ENCODE data around the gene MEIS3. TPM values are rescaled to one million over a fixed set of nuclear protein-coding genes. Genes with fewer than 3 reads are reported as not detected.

The MEIS3 gene
- 0.37 TPM in 1 of 2 replicates, not detected in the other for total RNA-seq

DNA sequence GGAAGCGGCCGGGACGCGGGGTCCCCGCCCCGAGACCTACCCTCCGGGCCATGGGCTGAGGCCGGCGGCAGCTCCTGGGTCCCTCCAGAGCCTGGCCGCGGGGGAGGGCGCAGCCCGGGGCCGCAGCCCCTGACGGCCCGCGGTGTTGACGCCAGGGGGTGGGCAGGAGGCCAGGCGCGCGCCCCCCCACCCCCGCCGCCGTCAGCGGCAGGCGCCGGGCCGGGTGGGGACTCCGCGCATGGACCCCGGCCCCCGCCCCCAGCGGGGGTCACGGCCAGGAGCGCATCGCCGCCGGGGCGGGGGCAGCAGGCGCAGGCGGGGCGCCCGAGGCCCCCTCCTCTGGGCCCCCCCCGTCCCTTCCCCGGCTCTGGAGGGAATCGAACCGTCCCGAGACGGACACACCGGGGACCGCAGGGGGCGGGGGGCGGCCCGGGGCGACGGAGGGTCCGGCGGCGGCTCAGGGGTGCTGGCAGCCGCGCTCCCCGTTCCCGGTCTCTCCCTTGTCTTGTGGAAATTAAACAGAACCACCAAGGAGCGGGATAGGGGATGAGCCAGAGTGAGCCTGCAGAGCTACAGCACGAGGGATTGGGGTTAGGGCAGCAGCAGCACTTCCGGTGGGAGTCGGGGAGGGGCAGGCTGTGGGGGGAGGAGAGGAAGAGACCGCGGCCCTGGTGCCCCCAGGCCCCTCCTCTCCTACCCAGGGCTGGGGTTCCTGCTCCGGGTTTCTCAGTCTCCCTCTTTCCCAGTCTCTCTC lies at the start of gene MEIS3:
MEIS3 (minus strand) TSS at position 498 of the 754 bp plus-strand sequence; CDS start at position 52, 446 bp downstream.
- DNase-seq = no peak

DNA sequence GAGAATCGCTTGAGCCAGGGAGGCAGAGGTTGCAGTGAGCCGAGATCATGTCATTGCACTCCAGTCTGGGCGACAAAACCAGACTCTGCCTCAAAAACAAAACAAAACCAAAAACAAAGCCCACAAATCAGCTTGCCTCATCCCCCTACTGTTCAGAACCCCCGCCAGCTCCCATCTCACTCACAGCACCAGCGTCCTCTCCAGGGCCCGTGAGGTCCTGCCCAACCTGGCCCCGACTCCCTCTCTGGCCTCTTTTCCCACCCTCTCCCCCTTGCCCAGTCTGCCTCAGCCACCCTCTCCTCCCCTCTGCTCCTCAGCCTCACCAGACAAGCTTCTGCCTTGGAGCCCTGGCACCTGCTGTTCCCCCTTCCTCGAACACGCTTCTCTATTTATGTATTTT lies 48.6 kb upstream of the MEIS3 start:
- DNase-seq = no peak

DNA sequence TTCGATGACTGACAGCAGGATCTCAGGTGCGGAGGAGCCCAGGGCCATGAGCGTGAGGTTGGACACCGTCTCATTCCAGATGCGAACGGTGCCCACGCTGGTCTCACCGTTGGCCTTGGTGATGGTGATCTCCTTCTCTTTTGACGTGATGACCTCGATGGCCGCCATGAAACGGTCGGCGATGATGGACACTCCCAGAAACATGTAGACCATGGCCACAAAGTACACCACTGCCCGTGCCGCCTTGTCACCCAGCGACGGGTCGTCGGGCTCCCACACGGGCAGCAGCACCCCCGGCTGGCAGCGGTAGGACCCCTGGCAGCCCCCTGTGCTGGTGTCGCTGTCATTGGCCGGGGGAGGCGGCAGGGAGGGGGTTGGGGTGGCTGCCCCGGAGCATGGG lies 46.6 kb upstream of the MEIS3 start:
- DNase-seq = no peak

DNA sequence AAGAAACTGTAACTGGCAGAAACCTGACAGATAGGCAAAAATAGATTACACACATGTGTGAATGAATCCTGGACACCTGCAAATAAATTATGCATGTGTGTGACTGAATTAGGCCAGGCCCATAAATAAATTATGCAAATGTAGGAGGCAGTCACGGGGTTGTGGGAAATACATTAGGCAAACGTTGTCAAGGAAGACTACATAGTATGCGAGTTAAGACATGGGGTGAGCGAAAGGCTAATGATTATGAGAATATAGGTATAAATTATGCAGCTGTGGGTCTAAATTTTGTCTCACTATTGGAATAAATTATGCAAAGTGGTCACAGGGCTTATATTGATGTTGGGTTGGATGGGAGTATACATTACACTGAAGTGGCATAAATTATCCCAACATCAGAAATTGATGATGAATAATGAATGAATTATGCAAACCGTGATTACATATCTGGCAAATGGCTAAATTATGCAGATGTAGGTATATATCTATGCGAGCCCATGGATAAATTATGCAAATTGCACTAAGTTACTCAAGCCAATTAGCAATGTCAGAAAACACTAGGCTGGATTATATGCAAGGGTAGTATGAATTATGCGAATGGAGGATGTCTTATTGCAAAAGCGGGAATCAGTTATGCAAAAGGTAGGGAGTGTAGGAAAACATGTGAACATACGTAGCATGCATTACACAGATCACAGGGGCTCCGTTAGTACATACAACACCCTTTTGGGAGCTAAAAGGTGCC lies 45.5 kb upstream of the MEIS3 start:
- no peak for DNase-seq

DNA sequence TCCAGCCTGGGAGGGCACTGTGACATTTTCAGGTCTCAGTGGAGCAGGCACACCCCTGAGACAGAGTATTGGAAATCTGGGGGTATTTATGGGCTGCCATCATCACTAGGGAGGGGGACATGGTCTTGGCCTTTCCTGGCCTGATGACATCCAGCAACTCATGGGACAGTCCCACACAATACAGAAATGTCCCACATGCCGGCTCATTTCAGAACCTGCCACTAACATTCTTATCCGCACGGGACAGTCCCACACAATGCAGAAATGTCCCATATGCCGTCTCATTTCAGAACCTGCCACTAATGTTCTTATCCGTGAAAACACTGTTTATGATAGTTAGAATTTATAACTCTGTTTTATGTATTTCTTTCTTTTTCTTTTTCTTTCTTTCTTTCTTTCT lies 42.5 kb upstream of the MEIS3 start:
- DNase-seq = no peak

DNA sequence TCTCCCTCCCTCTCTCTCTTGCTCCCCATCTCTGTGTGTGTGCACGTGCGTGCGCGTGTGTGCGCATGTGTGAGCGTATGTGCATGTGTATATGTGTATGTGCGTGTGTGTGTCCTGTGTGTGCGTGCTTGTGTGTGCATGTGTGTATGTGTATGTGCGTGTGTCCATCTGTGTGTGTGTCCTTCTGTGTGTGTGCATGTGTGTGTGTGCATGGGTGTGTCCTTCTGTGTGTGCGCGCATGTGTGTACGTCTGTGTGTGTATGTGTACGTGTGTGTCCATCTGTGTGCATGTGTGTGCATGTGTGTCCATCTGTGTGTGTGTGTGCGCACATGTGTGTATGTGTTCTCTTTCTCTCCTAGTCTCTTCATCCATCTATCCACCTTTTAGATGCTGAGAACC lies 40.1 kb upstream of the MEIS3 start:
- DNase-seq = no peak

DNA sequence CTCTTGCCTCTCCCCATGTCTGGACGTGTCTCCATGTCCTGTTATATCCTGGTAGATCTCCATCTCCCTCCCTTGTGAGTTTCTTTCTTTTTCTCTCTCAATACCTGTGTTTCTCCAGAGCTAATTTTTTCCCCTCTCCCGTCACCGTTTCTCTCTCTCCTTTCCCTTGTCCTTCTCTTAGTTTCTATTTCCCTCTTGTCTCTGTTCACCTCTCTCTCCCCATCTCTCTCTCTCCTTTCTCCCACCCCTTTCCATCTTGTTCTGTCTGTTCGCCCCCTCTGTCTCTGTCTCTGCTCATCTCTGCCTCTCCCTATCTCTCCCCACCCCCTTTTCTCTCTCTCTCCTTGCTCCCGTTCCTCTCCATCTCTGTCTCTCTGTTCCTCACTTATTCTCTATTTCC lies 39.3 kb upstream of the MEIS3 start:
- DNase-seq = no peak

DNA sequence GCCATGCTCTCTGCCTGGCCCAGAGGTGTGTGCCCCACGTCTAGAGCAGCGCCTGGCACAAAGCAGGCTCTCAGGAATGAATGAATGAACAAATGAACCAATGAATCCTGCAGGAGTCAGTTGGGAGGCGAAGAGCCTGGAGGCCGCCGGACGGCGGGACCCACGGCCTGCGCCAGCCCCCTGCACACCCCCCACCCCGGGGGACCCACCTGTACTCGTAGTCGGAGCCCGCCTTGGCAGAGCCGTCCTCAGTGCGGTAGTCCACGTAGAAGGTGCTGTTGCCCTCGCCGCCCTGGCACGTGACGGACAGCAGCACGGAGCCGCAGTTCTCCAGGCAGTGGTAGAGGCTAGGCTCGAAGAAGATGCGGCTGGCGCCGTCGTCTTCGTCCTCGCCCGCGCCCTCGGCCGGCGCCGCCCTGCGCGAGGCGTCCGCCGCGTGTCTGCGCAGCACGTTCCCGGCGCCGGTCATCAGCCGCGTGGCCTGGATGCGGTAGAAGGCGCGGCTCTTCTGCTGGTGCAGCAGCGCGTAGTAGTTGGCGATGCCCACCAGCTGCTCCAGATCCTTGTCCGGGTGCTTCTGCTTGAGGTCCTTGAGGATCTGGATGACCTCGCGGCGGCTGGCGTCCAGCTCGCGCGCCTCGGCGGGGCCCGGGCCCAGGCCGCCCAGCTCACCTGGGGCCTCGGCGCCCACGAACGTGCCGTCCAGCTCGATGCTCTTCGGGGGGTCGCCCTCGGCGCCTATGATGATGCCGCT lies 37.6 kb upstream of the MEIS3 start:
- no peak for DNase-seq

DNA sequence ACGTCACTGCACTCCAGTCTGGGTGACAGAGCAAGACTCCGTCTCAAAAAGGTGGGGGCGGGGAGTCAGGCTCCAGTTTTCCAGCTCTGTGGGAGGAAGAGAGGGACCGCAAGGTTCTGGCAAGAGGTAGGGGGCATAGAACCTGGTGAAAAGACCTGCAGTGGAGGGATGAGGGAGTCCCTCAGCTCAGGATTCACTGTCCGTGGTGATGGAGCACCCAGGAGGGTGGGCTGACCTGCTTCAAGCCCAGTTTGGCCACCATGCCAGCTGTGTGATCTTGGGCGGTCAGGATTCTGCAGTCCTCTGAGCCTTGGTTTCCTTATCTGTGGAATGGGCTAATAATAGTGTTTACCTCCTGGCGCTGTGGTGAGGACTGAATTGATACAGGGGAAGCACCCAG lies 31.2 kb upstream of the MEIS3 start:
- DNase-seq = no peak

DNA sequence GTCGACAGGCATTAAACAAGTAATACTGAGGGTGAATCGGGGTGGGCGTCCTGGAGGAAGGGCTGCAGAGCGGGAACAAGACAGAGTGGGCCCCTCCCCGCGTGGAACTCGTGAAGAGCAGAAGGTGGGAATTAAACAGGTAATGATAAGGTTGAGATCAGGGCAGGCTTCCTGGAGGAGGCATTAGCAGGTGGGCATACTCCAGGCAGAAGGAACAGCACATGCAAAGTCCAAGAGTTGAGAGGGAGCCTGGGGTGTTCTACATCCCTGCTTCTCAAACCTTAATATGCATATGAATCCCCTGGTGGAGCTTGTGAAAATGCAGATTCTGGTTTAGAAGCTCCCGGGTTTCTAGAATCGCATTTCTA lies 29.0 kb upstream of the MEIS3 start:
- no peak for DNase-seq

DNA sequence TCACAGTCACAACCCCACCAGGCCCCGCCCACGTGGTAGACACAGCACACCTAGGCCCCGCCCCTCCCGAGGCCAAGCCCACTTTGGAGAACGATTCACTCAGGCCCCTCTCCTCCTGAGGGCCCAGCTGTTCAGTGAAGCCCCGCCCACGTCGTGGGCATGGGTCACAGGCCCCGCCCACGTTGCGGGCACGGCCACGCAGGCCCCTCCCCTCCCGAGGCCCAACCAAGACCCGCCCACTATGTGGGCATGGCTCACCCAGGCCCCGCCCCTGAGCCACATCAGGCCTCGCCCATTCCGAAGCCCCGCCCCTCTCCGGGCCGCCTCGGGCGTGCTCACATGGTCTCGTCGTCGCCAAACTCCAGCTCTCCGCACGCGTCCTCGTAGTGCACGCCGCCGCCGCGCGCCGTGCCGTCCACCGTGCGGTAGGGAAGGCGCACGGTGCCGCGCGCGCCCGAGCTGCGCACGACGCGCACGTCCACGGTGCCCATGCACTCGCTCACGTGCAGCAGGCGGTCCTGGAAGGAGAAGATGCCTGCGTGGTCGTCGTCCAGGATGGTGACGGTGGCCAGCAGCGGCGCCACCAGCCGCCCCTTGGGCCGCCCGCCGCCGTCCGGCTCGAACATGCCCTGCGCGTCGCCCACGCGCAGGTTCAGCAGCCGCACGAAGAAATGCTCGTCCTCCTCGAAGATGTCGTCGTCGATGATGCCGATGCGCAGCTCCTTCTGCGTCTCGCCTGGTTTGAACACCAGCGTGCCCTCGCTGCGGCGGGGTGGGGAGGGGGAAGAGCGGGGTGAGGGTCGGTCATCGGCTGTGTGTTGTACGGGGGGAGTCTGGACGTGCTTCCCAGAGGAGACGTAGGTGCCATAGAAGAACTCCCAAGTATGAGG lies 28.4 kb upstream of the MEIS3 start:
- peak; percentile 55 for DNase-seq

DNA sequence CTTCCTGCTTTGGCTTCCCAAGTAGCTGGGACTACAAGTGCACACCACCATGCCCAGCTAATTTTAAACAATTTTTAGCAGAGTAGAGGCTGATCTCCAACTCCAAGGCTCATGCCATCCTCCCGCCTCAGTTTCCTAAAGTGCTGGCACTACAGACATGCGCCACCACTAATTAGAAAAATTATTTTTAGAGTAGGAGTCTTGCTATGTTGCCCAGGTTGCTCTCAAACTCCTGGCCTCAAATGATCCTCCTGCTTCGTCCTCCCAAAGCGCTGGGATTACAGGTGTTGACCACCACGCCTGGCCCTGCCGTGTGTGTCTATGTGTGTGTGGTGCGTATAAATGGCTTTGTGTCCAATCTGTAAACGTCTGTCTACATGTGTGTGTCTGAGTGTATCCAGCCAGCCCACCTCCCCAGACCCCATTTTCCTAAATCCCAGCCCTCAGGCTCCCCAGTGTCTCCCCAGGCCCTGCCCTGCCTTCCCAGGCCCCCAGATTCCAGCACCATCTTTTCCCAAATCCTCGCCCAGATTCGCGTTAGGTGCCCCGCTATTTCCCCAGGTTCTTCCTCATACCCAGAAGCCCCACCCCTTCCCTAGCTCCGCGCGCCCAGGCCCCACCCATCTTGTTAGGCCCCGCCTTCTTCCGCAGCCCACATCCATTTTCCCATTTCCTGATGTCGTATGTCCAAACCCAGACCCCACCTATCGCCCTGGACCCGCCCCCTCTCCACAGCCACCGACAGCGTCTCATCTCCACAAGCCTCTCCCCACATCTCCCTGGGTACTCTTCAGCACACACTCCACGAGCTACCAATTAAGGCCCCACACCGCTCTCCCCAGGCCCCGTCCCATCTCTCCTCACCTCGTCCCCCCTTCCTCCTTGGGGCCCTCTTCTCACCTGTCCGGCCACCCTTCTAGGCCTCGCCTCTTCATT lies 27.5 kb upstream of the MEIS3 start:
- no peak for DNase-seq

DNA sequence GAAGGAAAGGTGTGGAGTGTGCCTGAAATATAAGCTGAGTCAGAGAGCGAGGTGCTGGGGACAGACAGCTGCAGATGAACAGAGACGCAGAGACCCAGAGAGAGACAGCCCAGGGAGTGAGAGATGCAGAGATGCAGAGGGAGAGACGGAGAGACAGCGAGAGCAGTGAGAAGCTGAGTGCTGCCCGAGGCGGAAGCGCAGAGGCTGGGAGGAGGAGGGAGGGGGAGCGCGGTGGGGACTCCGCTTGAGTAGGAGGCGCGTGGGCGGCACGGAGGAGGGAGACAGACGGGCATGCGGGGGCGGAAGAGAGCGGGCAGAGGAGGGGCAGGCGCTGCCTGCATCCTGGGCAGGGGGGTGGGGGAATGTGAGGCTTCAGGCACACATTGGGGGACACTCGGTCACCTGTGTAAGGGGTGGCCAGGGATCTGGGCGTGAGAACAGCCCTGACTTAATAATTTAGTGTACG lies 26.6 kb upstream of the MEIS3 start:
- DNase-seq = peak; percentile 32

DNA sequence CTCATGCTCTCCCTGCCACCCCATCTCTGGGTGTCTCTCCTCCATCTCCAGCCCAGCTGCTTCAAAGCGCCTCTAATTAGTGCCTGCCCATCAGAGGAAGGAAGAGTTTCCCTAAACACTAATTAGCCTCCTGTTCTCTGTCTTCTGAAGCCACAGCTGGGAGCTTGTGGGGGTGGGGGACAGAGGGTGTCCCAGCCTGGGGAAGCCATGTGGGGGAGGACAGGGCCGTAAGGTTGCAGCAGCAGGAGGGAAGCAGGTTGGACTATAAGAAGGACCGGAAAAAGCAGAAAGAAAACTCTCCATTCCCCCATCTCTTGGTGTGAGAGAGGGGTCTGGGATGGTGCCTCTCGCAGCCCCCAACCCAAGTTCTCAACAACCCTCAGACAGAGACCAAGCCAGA lies 26.2 kb upstream of the MEIS3 start:
- no peak for DNase-seq

DNA sequence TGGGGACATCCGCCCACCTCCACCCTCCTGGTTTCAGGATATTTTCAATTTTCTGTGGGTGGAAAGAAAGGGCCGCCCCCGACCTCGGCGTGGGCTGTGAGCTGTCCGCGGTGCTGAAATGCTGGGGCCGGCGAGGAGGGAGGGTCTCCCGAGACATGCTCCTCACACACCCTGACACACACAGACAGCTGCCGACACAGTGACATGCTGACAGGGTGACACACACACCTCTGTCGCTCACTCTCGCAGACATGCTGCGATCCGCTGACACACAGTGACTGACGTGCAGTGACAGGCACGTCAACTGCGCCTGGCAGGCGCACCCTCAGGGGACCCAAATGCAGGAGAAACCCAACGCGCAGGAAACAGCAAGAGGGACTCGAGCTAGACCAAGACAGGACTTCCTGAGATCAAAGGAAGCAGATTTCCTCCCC lies 25.1 kb upstream of the MEIS3 start:
- DNase-seq = no peak

DNA sequence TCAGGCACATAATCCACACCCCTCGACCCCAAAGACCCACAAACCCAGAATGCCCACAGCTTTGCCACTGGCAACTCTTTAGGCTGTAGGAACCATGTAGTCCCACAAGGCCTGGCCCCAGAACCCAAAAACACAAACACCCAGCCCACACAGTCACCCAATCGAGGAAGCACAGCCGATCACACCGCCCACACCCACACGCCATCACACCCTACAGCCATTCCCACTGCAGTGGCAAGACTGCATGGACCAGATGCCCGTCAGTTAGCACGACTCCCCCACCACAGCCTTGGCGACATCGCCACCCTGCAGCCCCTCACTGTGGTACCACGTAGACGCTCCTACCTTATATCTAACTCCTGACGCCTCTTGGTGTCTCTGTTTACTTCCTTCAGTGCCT lies 24.0 kb upstream of the MEIS3 start:
- no peak for DNase-seq

DNA sequence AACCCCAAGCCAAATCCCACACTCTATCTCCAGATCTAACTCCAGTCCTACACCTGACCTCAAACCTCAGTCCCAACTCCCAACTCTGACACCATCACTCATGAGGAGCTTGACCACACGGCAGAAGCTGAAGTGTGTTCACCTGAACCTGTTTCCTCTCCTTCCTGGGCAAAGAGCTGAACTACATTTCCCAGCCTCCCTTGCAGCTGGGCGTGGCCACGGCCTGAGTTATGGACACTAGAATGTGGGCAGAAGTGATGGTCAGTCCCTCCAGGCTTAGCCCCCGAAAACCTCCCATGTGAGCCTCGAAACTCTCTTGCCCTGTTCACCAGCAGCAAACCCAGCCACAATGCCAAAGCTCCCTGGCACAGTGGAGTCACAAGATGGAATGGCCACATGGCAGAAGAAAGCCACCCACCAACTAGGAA lies 19.5 kb upstream of the MEIS3 start:
- no peak for DNase-seq

DNA sequence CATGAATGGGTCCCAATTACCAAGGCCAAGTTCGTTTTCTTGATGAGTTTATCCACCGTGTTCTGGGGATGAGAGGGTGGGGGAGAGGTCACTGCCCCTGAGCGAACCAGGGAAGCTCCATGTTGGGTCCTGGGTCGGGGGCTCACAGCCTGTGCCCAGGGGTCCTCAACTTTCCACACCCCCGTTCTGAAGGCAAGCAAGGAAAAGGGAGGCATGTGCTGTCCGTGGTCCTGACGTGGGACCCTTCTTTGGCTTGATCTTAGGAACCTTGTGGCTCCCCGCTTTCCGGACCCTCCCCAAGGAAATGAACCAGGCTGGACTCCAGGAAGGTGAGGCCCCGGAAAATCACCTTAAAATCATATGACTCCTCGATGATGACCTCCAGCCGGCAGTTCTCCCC lies 18.2 kb upstream of the MEIS3 start:
- DNase-seq = peak; percentile 15

DNA sequence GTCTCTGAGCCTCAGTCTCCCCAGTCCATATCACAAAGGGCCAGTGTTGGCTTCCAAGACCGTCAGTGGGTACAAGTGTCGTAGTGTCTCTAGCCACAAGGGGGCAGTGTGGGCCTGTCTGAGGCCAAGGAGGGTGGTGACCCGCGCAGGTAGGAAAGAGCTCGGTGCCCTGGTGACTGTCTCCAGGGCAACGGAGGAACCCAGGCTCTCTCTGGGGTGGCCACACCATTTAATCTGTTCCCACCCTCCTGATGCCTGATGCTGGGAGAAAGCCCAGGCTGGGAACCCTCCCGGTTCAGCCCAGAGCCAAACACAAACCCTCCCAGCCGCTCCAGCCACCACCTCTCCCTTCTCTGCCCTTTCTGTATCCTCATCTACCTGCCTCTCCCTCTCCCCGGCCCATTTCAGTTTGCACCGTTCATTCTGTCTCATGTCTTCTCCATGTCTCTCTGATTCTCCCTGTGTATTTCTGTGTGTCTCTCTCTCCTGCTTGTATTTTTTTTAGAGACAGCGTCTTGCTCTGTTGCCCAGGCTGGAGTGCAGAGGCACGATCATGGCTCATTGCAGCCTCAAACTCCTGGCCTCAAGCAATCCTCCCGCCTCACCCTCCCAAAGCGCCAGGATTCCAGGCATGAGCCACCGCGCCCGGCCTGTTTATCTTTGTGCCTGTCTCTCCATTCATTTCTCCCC lies 17.5 kb upstream of the MEIS3 start:
- peak; percentile 83 for DNase-seq

DNA sequence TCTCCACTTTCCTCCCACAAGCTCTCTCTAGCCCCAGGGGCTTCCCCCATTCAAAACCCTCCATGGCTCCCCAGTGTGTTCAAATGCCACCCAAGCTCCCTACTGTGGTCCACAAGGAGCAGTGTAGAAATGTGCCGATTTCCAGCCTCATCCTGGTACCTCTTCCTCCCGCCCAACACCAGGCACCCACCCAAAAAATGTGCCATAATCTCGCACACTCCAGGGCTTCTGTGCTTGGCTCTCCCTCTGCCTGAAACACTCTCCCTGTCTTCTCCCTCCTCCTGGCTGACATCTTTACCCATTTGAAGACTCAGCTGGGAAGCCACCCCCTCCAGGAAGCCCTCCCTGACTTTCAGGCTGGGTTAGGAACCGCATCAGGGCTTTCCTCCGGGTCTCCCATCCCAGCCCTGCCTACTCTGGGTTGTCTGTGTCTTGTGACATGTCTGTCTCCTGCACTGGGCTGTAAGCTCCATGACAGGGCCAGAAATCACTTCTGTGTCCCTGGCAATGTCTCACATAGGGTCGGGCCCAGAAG lies 16.6 kb upstream of the MEIS3 start:
- DNase-seq = no peak
